ENCODE data around the gene POU2AF1.

The POU2AF1 gene

DNA sequence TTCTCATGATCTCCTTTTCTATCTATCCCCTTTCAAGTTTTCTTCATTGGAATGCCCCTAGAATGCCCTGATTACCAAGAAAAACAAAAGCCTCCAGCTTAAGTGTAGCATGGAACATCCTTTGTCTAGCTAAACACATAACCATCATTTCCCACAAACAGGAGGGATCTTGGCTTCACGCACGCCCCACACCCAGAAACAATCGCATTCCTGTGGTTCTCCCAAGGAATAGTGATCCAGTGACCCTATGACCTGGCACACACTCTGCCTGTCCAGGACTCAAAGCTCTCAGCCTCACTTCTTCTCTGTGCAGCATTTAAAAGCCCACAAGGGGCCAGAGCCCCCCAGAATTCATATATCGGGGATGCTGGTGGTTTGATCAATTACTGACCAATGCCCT lies 9.3 kb upstream of the POU2AF1 start:
- DNase-seq (ENCODE audit: low spot score) (peak; percentile 60), FAIRE-seq (no peak)

DNA sequence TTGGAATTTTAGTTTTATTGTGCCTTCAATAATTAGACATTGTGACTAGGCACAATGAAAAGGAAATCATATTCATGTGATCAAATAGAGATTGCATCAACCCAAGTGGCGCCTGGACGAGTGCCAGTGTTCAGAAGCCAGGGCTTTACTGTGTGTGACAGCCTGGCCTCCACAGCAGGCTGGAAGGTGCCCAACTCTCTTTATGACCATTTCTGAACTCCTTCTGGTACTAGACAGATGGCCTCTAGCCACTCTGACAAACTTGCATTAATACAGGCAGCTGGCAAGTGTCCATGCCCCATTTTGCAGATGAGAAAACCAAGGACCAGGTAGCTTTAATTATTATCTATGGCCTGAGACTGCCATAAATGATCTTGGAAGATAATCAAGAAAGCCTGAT lies 8.3 kb upstream of the POU2AF1 start:
- DNase-seq (ENCODE audit: low spot score) (no peak), FAIRE-seq (no peak)

DNA sequence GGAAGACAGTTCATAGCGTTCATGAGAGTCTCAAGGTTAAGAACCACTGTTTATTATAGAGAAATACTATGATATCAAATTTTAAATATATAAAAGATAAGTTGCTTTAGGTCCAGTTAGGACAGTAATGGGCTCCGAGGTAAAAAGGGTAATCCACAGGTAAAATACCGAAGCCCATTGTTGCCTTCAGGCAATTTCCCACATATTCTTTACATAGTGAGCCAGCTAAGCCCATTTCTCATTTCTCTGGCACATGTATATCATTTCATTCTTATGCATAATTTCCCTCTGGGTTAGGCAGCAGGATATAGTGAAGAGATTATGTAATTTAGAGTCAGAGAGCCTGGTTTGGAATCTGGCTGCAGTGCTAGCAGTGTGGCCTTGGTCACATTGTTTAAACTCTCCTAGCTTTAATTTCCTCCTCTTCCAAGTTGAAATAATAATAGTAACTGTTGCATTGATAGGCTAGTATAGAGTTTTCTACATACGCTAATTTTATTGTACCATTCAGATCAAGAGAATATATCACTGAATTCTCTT lies 7.6 kb upstream of the POU2AF1 start:
- DNase-seq (ENCODE audit: low spot score) (no peak), FAIRE-seq (no peak)

DNA sequence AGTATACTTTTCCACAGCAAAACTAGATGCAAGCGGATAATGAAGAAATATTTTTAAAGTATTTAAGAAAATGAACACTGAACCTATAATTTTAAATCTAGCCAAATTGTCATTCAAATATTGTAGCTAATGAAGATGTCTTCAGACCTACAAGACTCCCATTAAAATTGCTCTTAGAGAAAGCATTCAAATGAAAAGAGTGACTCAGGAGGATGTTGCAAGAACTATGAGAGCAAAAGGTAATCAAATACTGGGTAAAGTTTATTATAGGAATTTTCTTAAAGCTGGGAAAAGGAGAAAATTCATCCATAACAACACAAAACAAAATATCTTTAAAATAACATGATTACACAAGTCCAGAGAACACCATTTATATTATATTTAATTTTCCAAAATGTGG lies 5.4 kb upstream of the POU2AF1 start:
- FAIRE-seq: no peak

DNA sequence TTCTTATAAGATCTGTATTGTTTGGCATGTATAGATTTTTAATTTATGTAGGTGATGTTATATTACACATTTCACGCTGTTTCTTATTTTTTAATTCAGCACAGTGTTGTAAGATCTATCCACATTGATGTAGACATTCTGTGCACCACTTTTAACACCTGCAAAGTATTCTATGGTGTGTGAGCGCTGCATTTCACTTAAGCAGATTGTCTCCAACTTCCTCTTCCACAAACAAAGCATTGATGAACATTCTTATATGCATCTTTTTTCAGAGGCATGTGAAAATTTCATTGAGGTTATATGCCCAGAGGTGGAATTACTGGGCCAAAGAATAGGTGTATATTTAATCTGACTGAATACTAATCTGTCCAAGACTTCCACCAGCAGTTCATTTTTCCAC lies 3.4 kb upstream of the POU2AF1 start:
- DNase-seq (ENCODE audit: low spot score): no peak
- FAIRE-seq: no peak

More for the DNA sequence above, 5.4 kb upstream of the POU2AF1 start:
- no peak for DNase-seq (ENCODE audit: low spot score)

DNA sequence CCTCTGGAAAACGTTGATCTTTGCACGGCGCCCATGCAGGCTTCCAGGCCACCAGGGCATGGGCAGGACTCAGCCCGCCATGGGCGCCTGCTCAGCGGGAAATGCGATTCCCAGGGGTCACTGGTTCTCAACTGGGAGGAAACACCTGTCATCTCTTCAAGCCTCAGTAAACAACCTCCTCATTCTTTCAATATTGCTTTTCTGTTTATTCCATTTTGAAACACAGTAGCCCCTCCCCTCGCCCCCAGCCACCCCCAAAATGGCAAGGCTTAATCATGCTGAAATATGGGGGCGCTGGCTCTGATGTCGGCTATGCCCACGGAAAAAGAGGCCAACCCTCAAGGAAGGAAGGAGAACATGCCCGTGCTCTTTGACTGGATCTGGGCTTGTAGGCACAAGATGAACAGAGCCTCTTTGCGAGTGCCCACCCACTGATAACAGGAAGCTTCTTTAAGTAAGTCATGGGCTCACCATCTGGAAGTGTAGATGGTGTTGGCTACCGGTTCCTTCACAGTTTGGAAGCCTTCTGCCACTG lies 594 bp upstream of the POU2AF1 start:
- FAIRE-seq: no peak

DNA sequence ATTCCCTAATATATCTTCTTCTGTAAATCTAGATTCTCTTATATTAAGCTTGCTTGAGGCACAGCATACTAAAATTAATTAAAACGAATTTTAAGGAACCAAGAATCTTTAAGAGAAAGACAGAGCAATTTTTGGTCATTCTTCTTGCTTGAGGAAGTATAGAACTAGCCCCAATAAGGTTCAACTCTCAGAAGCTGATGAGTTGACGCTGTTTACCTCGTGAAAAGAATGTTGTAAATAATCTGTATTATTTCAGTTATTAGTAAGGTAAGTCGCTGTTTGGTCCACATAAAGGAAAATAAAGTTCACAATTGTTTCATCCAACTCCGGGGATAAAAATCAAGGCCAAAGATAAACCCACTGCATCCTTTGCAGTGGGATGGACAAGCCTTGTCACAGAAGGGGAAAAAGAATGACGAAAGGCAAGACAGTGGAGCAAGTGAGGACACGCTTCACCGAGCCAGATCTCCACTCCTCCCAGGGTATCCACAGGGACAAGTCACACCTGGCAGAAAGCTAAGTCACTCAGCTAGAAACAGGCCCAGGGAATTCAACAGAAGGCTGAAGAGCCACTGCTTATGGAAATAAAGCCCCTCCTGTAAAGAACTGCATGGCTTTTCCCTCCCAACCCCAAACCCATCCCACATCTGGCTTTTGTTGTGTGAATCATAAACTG lies 752 bp downstream of the POU2AF1 start:
- FAIRE-seq (no peak), DNase-seq (ENCODE audit: low spot score) (no peak)

More for the DNA sequence above, 594 bp upstream of the POU2AF1 start:
- no peak for DNase-seq (ENCODE audit: low spot score)

DNA sequence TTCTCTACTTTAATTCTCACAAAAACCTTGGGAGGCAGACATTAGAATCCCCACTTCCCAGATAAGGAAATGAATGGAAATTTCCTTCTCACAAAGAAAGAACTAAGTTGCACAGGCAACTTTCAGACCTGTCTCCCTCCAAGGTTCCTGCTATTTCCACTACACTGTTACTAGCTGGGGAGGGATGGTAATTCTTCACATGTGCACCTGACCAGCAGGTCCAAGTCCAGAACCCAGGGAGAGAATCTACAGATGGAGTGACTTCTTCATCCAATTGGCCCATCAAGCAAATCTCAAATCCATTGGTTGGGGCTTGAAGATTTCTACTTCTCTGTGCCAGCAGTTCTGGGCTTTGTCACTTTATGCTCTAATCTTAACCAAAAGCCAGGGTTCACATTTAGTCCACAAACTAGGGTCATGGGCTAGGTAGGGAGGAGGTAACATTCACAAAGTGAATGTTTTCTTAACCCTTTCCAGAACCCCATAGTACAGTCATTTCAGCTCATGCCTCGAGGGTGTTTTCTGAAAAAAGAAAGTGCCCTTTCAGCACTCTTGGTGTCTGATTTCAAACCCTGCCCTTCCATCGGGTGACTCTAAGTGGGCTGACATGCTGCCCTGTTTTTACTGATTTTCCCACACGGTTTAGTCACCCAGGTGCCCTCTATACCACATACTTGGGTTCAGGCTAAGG lies 2.7 kb downstream of the POU2AF1 start:
- no peak for DNase-seq (ENCODE audit: low spot score)
- no peak for FAIRE-seq

DNA sequence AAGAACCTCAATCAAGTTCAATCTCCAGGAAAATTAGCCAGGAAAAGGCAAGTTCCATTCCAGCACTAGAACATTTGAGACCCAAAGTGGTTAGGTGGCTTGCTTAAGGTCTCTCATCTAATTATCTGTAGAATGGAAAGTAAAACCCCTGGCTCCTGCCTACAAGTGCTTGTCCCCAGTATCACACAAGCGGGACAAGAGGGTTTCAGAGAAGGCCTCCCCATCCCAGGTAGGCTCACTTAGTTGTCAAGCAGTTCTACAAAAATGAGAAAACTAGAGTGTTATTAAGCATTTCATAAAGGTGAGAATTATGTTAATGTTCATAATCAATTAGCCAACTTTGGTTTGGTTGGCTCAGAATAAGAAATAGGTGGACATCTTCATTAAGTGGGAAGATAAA lies 5.5 kb downstream of the POU2AF1 start:
- FAIRE-seq: no peak
- DNase-seq (ENCODE audit: low spot score): no peak

DNA sequence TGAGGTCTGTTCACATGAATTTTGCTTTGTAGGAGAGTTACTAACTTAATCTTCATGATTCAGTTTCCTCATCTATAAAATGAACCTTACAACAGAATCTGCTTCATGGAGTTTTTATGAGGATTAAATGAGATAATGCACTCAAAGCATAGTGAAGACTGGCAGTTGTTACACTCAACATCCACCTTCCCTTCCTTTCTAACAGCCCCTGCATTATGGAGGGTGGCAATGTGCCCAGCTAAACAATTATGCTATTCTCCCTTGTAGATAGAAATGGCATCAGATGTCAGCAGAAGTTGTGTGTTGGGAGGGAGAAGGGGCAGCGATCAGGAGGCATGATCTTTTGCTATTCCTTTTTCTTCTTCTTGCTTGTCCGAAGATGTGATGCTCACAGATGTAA lies 6.5 kb downstream of the POU2AF1 start:
- no peak for DNase-seq (ENCODE audit: low spot score)

DNA sequence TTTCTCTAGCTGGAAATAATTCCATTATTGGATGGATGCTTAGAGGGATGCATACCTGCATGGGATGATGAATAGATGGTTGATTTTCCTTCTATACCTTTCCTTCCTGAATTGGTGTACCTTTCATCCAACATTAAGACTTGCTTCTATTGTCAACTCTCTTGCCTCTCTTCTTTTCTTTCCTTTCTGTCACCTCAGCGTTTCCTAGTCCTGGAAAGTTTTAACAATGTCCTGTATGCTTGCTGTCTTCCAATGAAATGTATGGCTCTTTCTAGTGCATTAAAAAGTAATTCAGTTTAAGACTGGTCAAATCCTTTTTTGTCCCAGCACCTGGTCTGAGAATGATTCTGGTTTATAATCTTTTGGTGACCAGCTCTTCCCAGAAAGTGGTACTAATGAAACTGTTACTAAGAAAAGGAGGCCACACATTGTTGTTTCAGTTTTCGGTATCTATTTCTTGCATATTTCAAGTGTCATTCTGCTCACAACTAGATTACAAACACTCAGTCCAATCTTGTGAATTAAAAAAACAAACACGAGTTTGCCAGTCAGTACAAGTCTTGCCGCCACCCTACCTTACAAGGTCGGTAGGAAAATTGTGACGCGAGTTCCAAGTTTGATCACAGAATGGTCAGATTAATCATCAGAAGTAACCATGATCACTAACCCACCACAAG lies 8.0 kb downstream of the POU2AF1 start:
- DNase-seq (ENCODE audit: low spot score): no peak
- no peak for FAIRE-seq

More for the DNA sequence above, 6.5 kb downstream of the POU2AF1 start:
- FAIRE-seq: no peak

DNA sequence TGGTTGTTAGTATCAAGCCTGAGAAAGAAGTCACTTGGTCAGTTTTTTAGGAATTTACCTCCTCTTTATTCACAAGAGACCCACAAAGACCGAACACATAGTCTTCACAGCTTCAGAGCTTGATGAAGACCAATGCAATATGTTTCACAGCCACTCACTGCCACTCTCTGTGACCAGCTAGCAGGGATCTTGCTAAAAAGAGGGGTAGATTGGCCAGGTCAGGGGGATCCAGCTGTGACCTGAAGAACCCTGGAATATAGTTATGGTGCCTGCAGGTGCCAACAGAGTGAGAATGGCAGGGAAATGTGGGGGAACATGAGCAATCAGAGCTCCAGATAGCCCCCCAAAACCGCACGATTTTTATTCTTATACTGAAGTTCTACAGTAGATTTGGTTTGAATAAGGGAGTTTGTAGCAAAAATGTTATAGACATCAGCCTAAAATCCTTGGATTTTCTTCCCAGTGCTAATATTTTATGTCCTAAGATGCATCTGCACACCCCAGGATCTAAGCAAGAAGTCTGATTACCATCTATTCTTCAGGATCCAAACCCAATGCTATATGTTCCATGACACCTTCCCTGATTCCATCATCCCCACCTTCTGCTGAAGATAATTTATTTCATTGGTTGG lies 8.7 kb downstream of the POU2AF1 start:
- DNase-seq (ENCODE audit: low spot score) (no peak), FAIRE-seq (no peak)

DNA sequence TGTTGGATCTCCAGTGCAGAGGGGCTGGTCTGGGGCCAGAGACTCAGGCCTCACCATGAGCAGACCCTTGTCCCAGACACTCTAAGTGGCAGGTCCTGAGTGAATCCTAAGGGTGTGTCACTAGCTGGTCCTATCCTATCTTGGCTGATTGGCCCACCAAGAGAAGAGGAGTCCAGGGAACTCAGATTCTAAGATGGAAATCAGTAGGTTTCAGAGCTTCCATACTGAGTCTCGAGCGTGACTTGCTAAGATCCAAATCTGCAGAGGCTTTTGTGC lies 10.9 kb downstream of the POU2AF1 start:
- DNase-seq (ENCODE audit: low spot score): no peak
- FAIRE-seq: no peak

DNA sequence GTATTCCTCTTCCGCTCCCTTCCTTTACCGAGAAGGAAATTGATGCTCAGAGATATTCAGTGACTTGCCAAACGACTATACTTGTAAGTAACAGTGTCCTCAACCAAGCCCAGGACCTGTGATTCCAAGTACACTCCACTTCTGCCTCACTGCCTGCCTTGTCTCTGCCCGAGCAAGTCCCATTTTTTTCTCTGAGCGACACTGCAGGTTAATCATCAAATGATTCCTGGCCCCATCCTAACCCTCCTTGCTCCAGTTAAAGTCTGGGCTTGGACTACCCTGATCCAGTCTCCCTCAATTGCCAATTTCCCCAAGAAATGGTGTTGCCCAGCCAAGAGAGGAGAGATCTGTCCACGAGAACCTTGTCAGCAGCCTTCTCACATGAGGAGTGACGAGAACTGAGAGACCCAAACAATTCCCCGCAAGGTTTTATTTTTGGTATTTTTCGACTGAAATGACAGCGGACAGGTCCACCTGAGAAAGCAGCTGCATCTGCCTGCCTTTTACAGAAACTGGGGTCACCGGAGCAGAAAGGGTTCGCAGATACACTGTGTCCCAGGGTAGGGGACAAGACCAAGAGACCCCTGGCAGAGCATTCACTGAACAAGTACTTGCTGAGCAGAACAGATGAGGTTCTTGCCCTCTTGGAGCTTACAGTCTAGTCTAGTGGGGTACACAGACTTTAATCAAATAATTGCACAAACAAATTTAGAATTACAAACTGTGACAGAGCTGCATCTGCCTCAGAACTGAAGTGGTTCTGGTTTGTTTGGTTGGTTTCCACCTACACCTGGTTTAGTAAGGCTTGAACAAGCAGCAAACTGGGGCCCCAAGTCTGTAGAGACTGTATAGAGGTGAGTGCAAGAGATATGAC lies 11.4 kb downstream of the POU2AF1 start:
- FAIRE-seq (no peak), DNase-seq (ENCODE audit: low spot score) (no peak)

DNA sequence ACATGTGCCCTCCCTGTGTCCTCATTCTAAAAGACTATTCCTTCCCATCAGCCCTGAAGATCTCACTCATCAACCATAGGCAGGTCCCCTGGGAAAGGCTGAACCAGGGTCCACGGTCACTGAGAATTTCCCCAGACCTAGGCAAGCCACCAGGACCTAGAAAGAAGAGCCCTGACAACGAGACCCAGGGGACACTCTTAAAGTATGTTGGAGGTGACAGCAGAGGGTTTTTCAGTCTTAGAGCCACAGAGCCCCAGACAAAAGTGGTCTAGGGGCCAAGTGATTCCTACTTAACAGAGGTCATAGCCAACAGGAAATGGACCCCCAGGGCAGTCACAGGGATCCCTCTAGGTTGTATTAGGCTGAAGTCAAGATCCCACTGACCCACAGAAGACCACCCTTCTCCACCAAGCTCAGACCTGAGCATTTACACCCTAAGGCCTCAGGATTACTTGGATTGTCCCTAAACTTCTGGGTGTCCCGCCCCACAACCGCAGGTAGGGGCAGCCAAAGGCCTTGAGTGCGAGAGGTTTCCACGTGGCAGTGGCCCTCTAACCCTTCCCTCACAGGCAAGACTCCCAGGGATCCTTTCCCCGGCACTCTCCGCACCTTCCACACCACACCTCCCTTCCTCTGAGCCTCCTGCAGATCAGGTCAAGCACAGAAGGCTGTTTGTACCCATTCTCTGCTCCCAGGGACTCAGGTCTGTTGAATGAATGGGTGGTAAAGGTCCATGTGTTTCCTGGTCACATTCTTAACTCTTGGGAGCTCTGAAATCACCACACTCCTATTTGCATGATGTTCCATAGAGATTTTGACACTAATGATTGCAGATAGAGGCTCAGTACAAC lies 12.3 kb downstream of the POU2AF1 start:
- FAIRE-seq: no peak

DNA sequence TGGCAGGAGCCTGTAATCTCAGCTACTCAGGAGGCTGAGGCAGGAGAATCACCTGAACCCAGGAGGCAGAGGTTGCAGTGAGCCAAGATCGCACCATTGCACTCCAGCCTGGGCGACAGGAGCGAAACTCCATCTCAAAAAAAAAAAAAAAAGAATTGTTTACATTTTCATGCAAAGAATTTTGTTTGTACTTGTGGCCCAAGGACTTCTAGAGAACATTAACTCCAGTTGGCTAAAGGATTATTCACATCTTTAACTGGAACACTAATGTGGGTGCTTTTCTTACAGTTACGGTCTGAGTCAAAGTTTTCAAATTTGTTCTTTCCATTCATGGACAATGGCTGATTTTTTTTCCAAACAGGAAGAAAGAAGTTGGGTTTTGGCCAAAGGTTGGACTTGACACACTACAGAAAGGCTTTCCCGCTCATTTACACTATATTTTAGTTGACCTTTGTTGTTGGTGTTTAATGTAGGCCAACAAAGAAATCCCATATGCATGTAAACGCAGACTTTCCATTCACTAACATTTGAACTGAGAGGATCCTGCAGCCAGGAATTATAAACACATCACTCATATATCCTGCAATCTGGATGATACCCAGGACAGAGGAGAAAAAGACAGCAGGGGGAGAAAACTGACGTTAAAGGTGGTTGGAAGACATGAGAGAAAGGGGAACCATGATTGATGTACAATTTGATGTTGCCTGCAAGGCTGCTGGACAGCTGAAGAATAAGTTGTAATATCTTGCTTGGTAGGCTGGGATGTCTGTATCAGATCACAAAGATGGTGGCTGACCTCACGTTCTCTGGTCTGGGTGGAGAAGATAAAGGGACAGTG lies 13.1 kb downstream of the POU2AF1 start:
- peak; percentile 5 for FAIRE-seq
- DNase-seq (ENCODE audit: low spot score): no peak

More for the DNA sequence above, 12.3 kb downstream of the POU2AF1 start:
- DNase-seq (ENCODE audit: low spot score): no peak

DNA sequence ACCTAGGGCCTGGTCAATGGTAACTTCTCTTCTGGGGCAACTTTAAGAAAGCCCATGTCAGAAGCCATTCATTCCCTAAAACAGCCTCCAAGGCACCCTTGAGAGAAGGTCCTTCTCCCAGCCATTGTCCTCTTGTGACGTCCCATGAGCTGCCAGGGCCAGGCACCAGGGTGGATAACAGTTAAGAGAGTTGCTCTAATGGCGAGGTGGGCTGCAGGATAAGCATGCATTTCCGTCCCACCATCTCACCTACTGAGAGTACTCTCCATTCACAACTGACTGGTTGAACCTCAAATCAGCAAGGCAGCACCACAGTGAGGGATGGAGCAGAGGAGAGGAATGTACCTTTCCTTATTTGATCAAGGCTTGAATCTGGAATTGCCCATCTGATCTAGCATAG lies 14.6 kb downstream of the POU2AF1 start:
- DNase-seq (ENCODE audit: low spot score): no peak
- peak; percentile 79 for FAIRE-seq

DNA sequence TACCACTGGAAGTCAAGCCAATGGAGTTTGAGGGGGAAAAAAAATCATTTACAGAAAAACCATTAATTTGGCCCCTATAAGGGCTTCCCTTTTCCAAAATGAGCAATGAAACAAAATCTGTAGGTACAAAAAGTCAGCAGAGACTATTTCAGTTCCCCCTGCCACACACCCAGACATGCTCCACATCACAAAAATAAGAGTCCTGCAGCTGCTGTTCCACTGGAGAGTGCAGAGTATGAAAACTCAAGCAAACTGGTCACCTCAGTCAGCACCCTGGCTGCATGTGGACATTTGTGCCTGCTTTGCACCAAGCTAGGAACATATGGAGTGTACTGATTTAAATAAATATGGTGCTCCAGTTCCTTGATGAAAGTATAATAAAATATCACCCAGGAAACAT lies 15.1 kb downstream of the POU2AF1 start:
- no peak for DNase-seq (ENCODE audit: low spot score)
- no peak for FAIRE-seq

DNA sequence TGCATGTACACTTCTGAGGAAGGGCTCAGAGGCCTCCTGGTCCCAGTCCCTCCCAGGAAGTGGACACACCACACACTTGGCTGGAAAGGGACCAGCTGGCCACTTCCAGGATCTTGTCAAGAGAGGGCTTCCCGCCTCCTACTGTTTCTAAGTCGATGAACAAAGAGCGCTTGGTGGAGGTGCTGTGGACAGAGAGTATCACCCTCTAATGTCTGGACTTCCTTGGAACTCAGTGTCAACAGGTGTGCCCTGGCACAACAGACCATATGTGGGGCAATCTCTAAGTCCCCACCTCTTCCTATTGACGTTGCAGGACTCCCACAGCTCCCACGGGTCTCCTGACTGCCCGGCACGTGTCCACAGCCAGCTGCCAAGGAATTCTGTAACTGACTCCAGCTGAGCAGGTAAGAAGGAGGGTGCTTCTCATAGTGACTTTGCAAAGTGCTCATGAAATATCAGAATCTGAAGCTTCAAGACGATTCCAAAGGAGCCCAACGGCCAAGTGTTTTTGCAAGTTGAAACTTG lies 16.1 kb downstream of the POU2AF1 start:
- FAIRE-seq (no peak), DNase-seq (ENCODE audit: low spot score) (no peak)
